Stimulated activated naive CD4-positive, alpha-beta T cell (primary cell): ENCODE results near the gene TSC22D4.

Experiments used
- DNase-seq, 6 experiments: peaks; one replicate each; lab custom pipeline; 2025; lab: John Stamatoyannopoulos, UW

Gene TSC22D4

GRCh38 chr7:100428199-100428966, 50.6 kb downstream of the TSC22D4 start, which contains the start of gene ZCWPW1:
Gene ZCWPW1, minus strand, starts transcription at chr7:100428703. Its CDS starts 8,054 bp downstream, at chr7:100420649.
- peak; percentile 95 to 99 (median 96) for DNase-seq

DNA sequence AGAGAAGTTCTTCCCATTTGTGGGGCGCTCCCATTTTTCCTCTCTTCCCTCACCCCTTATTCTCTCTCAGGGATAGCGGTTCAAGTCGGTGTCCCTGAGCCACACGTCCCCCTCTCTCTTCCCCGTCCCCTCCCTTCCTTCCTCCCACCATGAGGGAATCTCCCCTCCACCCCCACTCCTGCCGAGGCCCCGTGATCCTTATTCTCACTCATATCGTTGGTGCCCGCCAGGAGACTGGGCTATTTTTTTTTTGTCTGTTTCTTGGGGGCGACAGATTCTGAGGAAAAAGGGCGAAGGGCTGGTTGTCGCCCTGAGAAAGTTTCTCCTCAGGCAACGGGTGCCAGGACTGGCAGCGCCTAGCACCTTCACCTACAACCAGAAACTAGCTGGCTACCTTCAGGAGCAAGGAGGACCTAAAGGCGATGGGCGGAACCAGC, 51.2 kb downstream of the TSC22D4 start:
- no peak for DNase-seq

DNA sequence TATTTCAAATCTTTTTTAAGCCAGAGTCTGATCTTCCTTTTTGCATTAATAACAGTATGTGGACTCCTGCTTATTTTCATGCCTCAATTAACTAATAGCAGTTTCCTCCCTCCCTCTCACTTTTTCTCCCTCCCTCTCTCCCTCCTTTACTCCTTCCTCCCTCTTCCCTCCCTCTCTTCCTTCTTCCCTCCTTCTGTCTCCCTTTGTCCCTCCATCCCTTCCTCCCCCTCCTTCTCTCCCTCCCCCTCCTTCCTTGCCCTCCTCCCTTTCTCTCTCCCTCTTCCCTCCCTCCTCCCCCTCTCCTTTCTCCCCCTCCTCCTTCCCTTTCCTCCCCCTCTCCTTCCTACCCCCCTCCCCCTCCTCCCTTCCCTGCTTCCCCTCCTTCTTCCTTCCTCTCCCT, 52.5 kb downstream of the TSC22D4 start:
- DNase-seq, result no peak

DNA sequence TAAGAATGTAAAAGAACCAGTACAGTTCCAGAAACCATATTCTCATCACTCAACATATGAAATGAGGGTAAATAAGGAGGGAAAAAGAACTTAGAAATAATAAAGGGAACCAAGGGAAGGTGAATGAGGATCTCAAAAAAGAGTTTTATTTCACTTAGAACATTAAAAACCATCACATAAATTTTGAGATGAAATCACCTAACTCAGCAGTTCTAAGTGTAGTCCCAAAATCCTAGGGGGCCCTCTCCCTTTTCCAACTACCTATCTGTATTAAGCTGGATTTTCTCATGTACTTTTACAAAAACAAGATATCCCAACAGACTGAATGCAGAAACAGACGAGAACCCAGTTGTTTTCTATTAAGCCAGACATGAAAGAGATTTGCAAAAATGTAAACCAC, 53.7 kb downstream of the TSC22D4 start:
- no peak for DNase-seq

GRCh38 chr7:100423315-100423714, 55.7 kb downstream of the TSC22D4 start:
- no peak for DNase-seq

DNA sequence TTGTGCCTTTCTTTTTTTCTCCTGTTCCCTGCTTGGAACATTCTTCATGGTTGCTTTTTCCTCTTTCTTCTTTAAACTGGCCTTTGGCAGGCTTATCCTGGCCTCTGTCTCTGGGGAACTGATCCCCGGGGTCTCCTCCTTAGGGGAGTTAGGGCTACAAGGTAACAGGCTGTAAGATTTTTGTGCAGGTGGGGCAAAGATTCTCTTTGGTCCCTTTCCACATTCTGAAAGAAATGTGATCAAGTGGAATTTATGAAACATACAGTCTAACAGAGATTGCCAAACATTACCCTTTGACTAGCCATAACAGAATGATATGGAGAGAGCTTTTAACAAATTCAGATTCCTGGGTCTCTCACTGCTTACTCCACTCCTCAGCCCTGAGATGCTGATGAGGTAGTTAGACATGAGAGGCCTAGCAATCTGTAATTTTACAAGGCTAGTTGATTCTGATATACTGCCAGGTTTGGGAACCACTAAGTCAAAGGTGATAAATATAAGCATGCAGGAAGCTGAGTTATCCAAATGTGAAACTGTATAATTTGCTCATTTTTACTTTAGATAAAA, 59.3 kb downstream of the TSC22D4 start:
- DNase-seq, result no peak

- DNase-seq, result no peak
Observed at GRCh38 chr7:100418930-100419659, 59.9 kb downstream of the TSC22D4 start.
